DMS 273 (cell line): ENCODE measurements around the gene ARMCX5.
A peak's percentile ranks its signal among the peaks of the same experiment; 100 is the strongest.

ENCODE experiments used
- DNase-seq: peaks from one replicate; lab custom pipeline; 2025; ENCODE audit not compliant: unreplicated experiment; lab: John Stamatoyannopoulos, UW

Gene ARMCX5

GRCh38 chrX:102599084-102599950 is at the start of gene ARMCX5:
Gene ARMCX5, plus strand, starts transcription at chrX:102599515. Its CDS starts 2,627 bp downstream, at chrX:102602142.
- peak; percentile 94 for DNase-seq

- DNase-seq = no peak
Observed at GRCh38 chrX:102558607-102559006, 40.7 kb upstream of the ARMCX5 start.

GRCh38 chrX:102560423-102561068 is 38.8 kb upstream of the ARMCX5 start:
- DNase-seq = no peak

- DNase-seq = no peak
Observed at GRCh38 chrX:102580891-102581290, 18.4 kb upstream of the ARMCX5 start.

- no peak for DNase-seq
Observed at GRCh38 chrX:102593367-102593766, 5.9 kb upstream of the ARMCX5 start.

- DNase-seq = peak; percentile 23
Observed at GRCh38 chrX:102599951-102600579, 750 bp downstream of the ARMCX5 start.

GRCh38 chrX:102604327-102604726 is 5.0 kb downstream of the ARMCX5 start:
- DNase-seq = no peak

- no peak for DNase-seq
Observed at GRCh38 chrX:102606115-102606514, 6.8 kb downstream of the ARMCX5 start.

GRCh38 chrX:102610905-102611304 is 11.6 kb downstream of the ARMCX5 start:
- no peak for DNase-seq

- no peak for DNase-seq
Observed at GRCh38 chrX:102624105-102624504, 24.8 kb downstream of the ARMCX5 start.

GRCh38 chrX:102627640-102628039 is 28.3 kb downstream of the ARMCX5 start:
- DNase-seq = no peak

- no peak for DNase-seq
Observed at GRCh38 chrX:102637561-102637960, 38.2 kb downstream of the ARMCX5 start.

GRCh38 chrX:102650903-102651241 is 51.6 kb downstream of the ARMCX5 start:
- peak; percentile 71 for DNase-seq

GRCh38 chrX:102651242-102652011 is 52.1 kb downstream of the ARMCX5 start, which contains the start of gene GPRASP1:
Gene GPRASP1, plus strand, starts transcription at chrX:102651483. Its CDS starts 2,431 bp downstream, at chrX:102653914.
- peak; percentile 71 for DNase-seq

GRCh38 chrX:102652031-102652688 is 52.8 kb downstream of the ARMCX5 start:
- DNase-seq = peak; percentile 12
